ENCODE measurements around the gene LRRC23.

The LRRC23 gene

DNA sequence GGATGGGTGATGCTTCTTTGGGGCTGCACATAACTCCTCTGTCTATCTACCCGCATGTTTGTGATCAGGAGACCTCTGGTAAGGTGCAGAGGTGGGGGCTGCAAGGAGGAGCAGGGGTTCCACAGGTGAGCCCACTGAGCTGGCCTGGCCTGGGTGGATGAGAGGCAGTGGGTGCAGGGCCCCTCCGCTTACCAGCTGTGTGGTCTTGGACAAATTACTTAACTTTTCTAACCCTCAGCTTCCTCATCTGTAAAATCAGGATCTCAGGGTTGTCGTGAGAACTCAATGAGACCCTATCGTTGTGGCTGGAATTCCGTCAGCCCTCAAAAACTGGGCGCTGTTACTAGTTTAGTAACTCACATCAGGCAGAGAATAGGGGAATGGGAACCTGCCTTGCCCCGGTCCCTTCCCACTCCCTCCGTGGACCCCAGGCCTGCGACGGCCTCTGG lies 54.0 kb downstream of the LRRC23 start:
- TF ChIP-seq, protein P1, sequence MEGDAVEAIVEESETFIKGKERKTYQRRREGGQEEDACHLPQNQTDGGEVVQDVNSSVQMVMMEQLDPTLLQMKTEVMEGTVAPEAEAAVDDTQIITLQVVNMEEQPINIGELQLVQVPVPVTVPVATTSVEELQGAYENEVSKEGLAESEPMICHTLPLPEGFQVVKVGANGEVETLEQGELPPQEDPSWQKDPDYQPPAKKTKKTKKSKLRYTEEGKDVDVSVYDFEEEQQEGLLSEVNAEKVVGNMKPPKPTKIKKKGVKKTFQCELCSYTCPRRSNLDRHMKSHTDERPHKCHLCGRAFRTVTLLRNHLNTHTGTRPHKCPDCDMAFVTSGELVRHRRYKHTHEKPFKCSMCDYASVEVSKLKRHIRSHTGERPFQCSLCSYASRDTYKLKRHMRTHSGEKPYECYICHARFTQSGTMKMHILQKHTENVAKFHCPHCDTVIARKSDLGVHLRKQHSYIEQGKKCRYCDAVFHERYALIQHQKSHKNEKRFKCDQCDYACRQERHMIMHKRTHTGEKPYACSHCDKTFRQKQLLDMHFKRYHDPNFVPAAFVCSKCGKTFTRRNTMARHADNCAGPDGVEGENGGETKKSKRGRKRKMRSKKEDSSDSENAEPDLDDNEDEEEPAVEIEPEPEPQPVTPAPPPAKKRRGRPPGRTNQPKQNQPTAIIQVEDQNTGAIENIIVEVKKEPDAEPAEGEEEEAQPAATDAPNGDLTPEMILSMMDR (conservative IDR thresholded peaks at IDR 0.05; ENCODE audit: low read depth, low read length) = no peak
- Histone ChIP-seq H4K20me1 (ENCODE audit: insufficient read depth) (no peaks in the 10 kb centered on the region), H3K79me2 (ENCODE audit: insufficient read depth, low read depth) (no peaks in the 10 kb centered on the region), H3K4me1 (ENCODE audit: low read depth, poor library complexity, severe bottlenecking) (peaks cover 11% of the 10 kb centered on the region), H3K27ac (no peak overlapping the region), H3K4me2 (no peak overlapping the region), H3K27me3 (ENCODE audit: insufficient read depth, low read depth) (no peaks in the 10 kb centered on the region), H3K36me3 (ENCODE audit: insufficient read depth) (no peaks in the 10 kb centered on the region), H3K4me3 (IDR thresholded peaks at IDR 0.05; ENCODE audit: insufficient read depth, low read depth, low read length) (no peak overlapping the region), H3K9ac (no peak overlapping the region), H2AFZ (ENCODE audit: low read depth) (no peak overlapping the region)

DNA sequence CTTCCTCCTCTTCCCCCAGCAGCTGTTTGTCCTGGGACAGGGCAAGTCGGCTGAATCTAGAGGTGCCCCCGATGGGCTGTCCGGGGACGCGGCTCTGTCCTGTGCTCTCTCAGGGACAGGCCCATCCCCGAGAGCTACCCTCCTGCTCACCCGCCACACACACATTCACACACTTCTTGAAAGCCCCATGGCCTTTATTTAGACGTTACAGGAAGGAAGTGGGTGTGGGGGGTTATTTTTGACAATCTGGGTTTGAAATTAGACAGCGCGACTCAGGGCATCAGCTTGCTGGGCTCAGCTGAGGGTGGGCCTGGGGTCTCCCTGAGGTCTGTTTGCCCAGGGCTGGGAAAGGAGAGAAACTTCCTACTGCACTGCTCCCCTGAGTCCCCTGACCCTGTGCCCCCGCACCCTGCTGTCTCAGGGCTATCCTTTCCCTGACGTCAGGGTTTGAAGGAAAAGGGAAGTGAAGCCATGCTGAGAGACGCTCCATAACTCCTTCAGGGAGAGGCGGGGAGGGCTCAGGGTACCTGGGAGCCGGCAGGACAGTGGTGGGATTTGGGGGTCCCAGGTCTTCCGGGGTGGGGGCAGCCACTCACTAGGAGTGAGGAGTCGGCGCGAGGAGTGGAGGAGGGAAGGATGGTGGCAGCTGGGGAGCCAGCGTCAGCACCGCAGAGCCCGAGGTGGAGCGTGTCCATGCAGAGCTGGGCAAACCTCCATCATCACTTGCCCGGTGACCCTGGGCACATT lies 54.6 kb downstream of the LRRC23 start:
- TF ChIP-seq, protein P1 (conservative IDR thresholded peaks at IDR 0.05; ENCODE audit: low read depth, low read length) = no peak
- Histone ChIP-seq H3K4me1 (ENCODE audit: low read depth, poor library complexity, severe bottlenecking) (peaks cover 5% of the 10 kb centered on the region), H3K9ac (no peak overlapping the region), H3K27me3 (ENCODE audit: insufficient read depth, low read depth) (no peaks in the 10 kb centered on the region), H3K36me3 (ENCODE audit: insufficient read depth) (no peaks in the 10 kb centered on the region), H4K20me1 (ENCODE audit: insufficient read depth) (no peaks in the 10 kb centered on the region), H3K79me2 (ENCODE audit: insufficient read depth, low read depth) (no peaks in the 10 kb centered on the region), H3K4me2 (no peak overlapping the region), H3K27ac (no peak overlapping the region), H3K4me3 (IDR thresholded peaks at IDR 0.05; ENCODE audit: insufficient read depth, low read depth, low read length) (no peak overlapping the region), H2AFZ (ENCODE audit: low read depth) (no peak overlapping the region)

DNA sequence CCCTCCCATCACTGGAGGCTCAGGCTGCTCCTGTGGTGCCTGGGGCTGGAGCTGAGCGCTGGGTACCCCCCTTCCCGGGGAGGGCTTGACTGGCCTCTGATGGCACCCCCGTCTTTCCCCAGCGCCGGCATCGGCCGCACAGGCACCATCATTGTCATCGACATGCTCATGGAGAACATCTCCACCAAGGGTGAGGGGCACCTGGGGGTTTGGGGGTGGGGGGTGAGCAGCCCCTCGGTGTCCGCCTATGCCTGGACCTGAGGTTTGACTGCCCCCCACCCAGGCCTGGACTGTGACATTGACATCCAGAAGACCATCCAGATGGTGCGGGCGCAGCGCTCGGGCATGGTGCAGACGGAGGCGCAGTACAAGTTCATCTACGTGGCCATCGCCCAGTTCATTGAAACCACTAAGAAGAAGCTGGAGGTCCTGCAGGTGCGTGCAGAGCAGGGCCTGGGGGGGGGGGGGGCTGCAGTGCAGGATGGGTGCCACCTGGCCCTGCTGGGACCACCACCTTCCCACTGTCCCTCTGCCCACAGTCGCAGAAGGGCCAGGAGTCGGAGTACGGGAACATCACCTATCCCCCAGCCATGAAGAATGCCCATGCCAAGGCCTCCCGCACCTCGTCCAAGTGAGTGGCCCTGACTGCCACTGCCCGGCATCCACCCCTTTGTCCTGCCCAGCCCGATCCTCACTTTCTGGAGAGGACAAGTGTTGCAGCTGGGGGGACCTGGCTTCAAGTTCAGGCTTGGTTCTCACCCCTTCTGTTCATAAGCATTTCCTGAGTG lies 55.4 kb downstream of the LRRC23 start:
- H2AFZ ChIP-seq (ENCODE audit: low read depth) = no peak overlapping the region
- H3K27ac ChIP-seq = no peak overlapping the region
- no peaks in the 10 kb centered on the region for H3K27me3 ChIP-seq (ENCODE audit: insufficient read depth, low read depth)
- no peaks in the 10 kb centered on the region for H4K20me1 ChIP-seq (ENCODE audit: insufficient read depth)
- no peaks in the 10 kb centered on the region for H3K4me1 ChIP-seq (ENCODE audit: low read depth, poor library complexity, severe bottlenecking)
- H3K4me2 ChIP-seq = no peak overlapping the region
- TF ChIP-seq, protein P1 (conservative IDR thresholded peaks at IDR 0.05; ENCODE audit: low read depth, low read length) = no peak
- H3K4me3 ChIP-seq (IDR thresholded peaks at IDR 0.05; ENCODE audit: insufficient read depth, low read depth, low read length) = no peak overlapping the region
- H3K9ac ChIP-seq = no peak overlapping the region
- H3K79me2 ChIP-seq (ENCODE audit: insufficient read depth, low read depth) = no peaks in the 10 kb centered on the region
- H3K36me3 ChIP-seq (ENCODE audit: insufficient read depth) = no peaks in the 10 kb centered on the region

DNA sequence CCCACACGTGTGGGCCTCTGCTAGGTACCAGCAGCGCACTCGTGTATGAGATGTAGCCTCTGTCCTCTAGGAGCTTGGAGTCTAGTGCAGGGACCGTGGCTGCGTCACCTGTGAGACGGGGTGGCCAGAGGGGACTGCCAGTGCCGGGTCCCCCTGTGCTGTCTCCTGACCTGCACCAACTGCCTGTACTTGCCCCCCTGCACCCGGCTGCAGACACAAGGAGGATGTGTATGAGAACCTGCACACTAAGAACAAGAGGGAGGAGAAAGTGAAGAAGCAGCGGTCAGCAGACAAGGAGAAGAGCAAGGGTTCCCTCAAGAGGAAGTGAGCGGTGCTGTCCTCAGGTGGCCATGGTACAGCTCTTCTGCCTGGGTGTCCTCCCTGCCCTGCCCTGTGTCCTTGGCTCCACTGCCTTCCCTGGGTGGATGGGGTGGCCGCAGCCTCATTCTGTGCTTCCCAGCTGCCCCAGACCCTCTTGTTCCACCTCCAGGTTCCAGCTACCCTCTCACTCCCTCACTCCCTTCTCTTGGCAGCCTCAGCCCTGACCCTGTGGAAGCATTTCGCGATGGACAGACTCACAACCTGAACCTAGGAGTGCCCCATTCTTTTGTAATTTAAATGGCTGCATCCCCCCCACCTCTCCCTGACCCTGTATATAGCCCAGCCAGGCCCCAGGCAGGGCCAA lies 56.1 kb downstream of the LRRC23 start:
- Histone ChIP-seq H3K4me1 (ENCODE audit: low read depth, poor library complexity, severe bottlenecking) (peaks cover 3% of the 10 kb centered on the region), H3K4me3 (IDR thresholded peaks at IDR 0.05; ENCODE audit: insufficient read depth, low read depth, low read length) (no peak overlapping the region), H3K4me2 (no peak overlapping the region), H3K9ac (no peak overlapping the region; the same call in 1 of the 2 replicates), H3K79me2 (ENCODE audit: insufficient read depth, low read depth) (no peaks in the 10 kb centered on the region), H4K20me1 (ENCODE audit: insufficient read depth) (no peaks in the 10 kb centered on the region), H3K27me3 (ENCODE audit: insufficient read depth, low read depth) (no peaks in the 10 kb centered on the region), H3K27ac (no peak overlapping the region; the same call in 1 of the 2 replicates), H3K36me3 (ENCODE audit: insufficient read depth) (no peaks in the 10 kb centered on the region), H2AFZ (ENCODE audit: low read depth) (no peak overlapping the region)
- TF ChIP-seq, protein P1 (conservative IDR thresholded peaks at IDR 0.05; ENCODE audit: low read depth, low read length) = no peak
